Mesenchymal stem cell (in vitro differentiated cells and primary cell): ENCODE data around the gene U2SURP.

Experiments
- DNase-seq: peaks from one replicate; pipeline ENCODE4 v3.0.0-alpha.2; 2013
- H2AFZ ChIP-seq: one replicate; pipeline ENCODE4 v1.6.1; 2013; ENCODE audit warnings: low read depth, mild to moderate bottlenecking, control low read depth, inconsistent platforms, low read length, moderate library complexity
- H2AK5ac ChIP-seq: 2 replicates; pipeline ENCODE4 v1.6.1; 2013; ENCODE audit warnings: low read length, moderate library complexity, mild to moderate bottlenecking, inconsistent platforms; ENCODE audit not compliant: severe bottlenecking
- H2BK120ac ChIP-seq: one replicate; pipeline ENCODE4 v1.6.1; 2013; ENCODE audit warnings: low read depth, mild to moderate bottlenecking, inconsistent platforms, low read length, moderate library complexity
- H2BK12ac ChIP-seq, 2 experiments: one replicate each; pipeline ENCODE4 v1.6.1; 2013; ENCODE audit warnings: inconsistent platforms in 2 of 2, low read length in 2 of 2, mild to moderate bottlenecking in 2 of 2, moderate library complexity in 2 of 2, control low read depth in 1 of 2
- H2BK15ac ChIP-seq: one replicate; pipeline ENCODE4 v1.6.1; 2013; ENCODE audit warnings: mild to moderate bottlenecking, low read depth, inconsistent platforms; ENCODE audit not compliant: poor library complexity, severe bottlenecking
- H2BK5ac ChIP-seq: 2 replicates; pipeline ENCODE4 v1.6.1; 2013; ENCODE audit warnings: low read depth, mild to moderate bottlenecking, low read length, control low read depth, inconsistent platforms; ENCODE audit not compliant: poor library complexity, severe bottlenecking
- H3K14ac ChIP-seq, 2 experiments: one replicate each; pipeline ENCODE4 v1.6.1; 2013; ENCODE audit warnings: inconsistent platforms in 2 of 2, low read length in 2 of 2, control low read depth in 1 of 2, mild to moderate bottlenecking in 1 of 2, moderate library complexity in 1 of 2
- H3K18ac ChIP-seq, 2 experiments: one replicate each; pipeline ENCODE4 v1.6.1; 2013; ENCODE audit warnings: inconsistent platforms in 2 of 2, low read length in 2 of 2, control low read depth in 1 of 2, low read depth in 1 of 2, mild to moderate bottlenecking in 1 of 2
- H3K23ac ChIP-seq, 2 experiments: one replicate each; pipeline ENCODE4 v1.6.1; 2013; ENCODE audit warnings: inconsistent platforms in 2 of 2, low read length in 2 of 2, mild to moderate bottlenecking in 2 of 2, moderate library complexity in 2 of 2, control low read depth in 1 of 2
- H3K27ac ChIP-seq: 2 replicates; pipeline ENCODE4 v1.5.1; 2013; ENCODE audit warnings: mild to moderate bottlenecking, moderate library complexity, low read length, control low read depth, inconsistent platforms; ENCODE audit not compliant: poor library complexity, severe bottlenecking
- H3K27me3 ChIP-seq, 2 experiments: 2 replicates each; pipeline versions ENCODE4 v1.6.1 to v1.7.0; 2013; ENCODE audit warnings: low read length in 2 of 2, mild to moderate bottlenecking in 2 of 2, moderate library complexity in 2 of 2, control low read depth in 1 of 2, inconsistent platforms in 1 of 2; ENCODE audit not compliant: control insufficient read depth in 1 of 2, insufficient read depth in 1 of 2
- H3K36me3 ChIP-seq, 2 experiments: 2 replicates each; pipeline versions ENCODE4 v1.6.1 to v1.7.0; 2013; ENCODE audit warnings: low read length in 2 of 2, control low read depth in 1 of 2, inconsistent platforms in 1 of 2, low read depth in 1 of 2, mild to moderate bottlenecking in 1 of 2; ENCODE audit not compliant: insufficient read depth in 2 of 2, control insufficient read depth in 1 of 2
- H3K4ac ChIP-seq, 2 experiments: one replicate each; pipeline ENCODE4 v1.6.1; 2013; ENCODE audit warnings: inconsistent platforms in 2 of 2, low read length in 2 of 2, mild to moderate bottlenecking in 2 of 2, moderate library complexity in 2 of 2, control low read depth in 1 of 2, low read depth in 1 of 2
- H3K4me1 ChIP-seq: 2 replicates; pipeline ENCODE4 v1.6.1; 2013; ENCODE audit warnings: low read depth, low read length, control low read depth; ENCODE audit not compliant: control insufficient read depth, insufficient read depth
- H3K4me2 ChIP-seq: 2 replicates; pipeline ENCODE4 v1.6.1; 2013; ENCODE audit warnings: low read length, mild to moderate bottlenecking, inconsistent platforms; ENCODE audit not compliant: poor library complexity, severe bottlenecking
- H3K4me3 ChIP-seq, 2 experiments: 2 replicates each; pipeline versions ENCODE4 v1.5.1 to v1.7.0; 2013; ENCODE audit warnings: low read length in 2 of 2, mild to moderate bottlenecking in 2 of 2, control low read depth in 1 of 2, low read depth in 1 of 2; ENCODE audit not compliant: insufficient read depth in 1 of 2
- H3K79me1 ChIP-seq: replicated peaks from 2 replicates; pipeline ENCODE4 v1.6.1; 2013; ENCODE audit warnings: mild to moderate bottlenecking, control low read depth, low read length, inconsistent platforms; ENCODE audit not compliant: poor library complexity, severe bottlenecking
- H3K9ac ChIP-seq: 2 replicates; pipeline ENCODE4 v1.7.0; 2013; ENCODE audit warnings: mild to moderate bottlenecking, low read length, moderate library complexity
- H3K9me3 ChIP-seq: 2 replicates; pipeline ENCODE4 v1.7.0; 2013; ENCODE audit warnings: mild to moderate bottlenecking, low read length; ENCODE audit not compliant: control insufficient read depth
- H4K8ac ChIP-seq: one replicate; pipeline ENCODE4 v1.6.1; 2013; ENCODE audit warnings: inconsistent platforms, mild to moderate bottlenecking, low read length, moderate library complexity
- H4K91ac ChIP-seq: one replicate; pipeline ENCODE4 v1.6.1; 2013; ENCODE audit warnings: mild to moderate bottlenecking, low read length, inconsistent platforms
- WGBS: methylation state at CpG from one replicate; pipeline ENCODE4 v1.1.7; 2013; ENCODE audit warnings: mixed read lengths; 5-methylcytosine and 5-hydroxymethylcytosine counted together

U2SURP gene

DNA sequence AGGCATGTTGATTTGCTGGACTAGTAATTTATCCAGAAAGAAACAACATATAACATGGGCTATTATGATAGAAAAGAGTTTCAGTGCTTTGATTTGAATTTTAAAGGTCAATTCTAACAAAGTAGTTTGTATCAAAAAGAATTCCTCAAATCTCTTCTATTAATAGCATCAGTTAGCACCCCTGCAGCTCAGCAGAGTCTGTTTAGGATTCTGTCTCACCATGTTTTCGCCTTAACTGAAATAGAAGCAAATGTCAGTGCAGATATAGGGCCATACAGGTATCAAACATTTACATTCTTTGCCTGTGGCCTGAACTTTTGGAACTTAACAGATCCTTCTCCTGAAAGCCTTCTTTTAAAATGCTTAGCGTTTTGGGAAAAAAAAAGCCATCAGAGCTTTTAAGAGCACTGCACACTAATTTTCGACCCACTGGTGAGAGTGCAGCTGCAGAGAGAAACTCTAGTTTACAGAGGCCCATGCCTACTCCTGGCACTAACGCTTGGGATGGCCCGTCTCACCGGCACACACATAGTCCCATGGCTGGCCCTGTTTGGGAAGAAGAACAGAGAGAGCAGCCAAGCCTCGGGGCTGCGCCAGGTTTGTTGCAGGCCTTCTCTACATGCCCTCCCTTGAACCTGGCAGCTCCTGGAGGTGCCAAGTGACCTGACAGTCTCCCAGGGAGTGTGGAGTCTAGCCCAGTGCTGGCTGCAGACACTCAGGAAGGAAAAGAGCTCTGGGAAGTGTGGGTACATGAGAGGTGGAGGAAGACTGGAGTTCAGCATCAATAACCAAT, 28.0 kb upstream of the U2SURP start:
- Histone ChIP-seq H2BK5ac (no peak overlapping the region), H3K27me3 (no peaks in the 10 kb centered on the region), H2AFZ (no peak overlapping the region), H3K4me1 (peaks cover 4% of the 10 kb centered on the region), H3K9ac (no peak overlapping the region), H2BK15ac (no peak overlapping the region), H3K79me1 (no peaks in the 10 kb centered on the region), H3K14ac (no peak overlapping the region), H3K4ac (no peak overlapping the region), H2BK12ac (no peak overlapping the region), H3K27ac (no peak overlapping the region), H3K18ac (no peak overlapping the region), H4K91ac (no peak overlapping the region), H2AK5ac (no peak overlapping the region), H2BK120ac (no peak overlapping the region), H3K4me3 (no peak overlapping the region), H3K9me3 (no peaks in the 10 kb centered on the region), H3K36me3 (no peaks in the 10 kb centered on the region), H3K4me2 (no peak overlapping the region), H3K23ac (no peak overlapping the region), H4K8ac (no peak overlapping the region)
- no peak for DNase-seq
- 94% methylated on average over 8 of the region's 8 CpGs for WGBS

DNA sequence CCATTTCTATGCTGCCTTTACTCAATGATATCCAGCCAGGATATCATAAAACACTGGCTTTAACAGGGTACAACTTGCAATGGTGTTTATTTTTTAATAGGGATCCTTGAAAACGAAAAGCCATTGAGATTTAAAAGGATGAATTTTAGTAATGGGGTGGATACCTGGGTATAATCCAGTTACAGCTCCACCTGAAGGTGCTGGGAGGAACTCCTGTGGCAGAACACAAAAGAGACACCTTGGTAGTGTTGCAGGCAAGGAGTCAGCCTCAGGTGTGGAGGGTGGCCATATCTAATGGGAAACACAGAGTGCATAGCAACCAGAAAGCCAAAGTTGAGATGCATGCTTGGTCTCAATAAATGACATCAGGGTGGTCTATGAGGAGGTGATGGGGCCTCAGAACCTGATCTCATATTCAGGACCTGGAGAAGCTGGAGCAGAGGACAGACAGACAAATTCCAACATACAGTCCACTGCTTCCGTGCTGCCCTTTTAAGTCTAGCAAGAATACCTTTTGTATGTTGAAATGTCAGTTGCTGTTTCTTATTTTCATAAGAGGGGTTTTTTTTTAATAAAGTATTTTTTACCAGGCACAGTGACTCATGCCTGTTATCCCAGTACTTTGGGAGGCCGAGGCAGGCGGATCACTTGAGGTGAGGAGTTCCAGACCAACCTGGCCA, 25.9 kb upstream of the U2SURP start:
- H2BK120ac ChIP-seq = no peak overlapping the region
- H2BK12ac ChIP-seq = no peak overlapping the region
- no peak overlapping the region for H4K91ac ChIP-seq
- H2BK15ac ChIP-seq = no peak overlapping the region
- 93% methylated on average over 3 of the region's 4 CpGs for WGBS
- no peak overlapping the region for H3K9ac ChIP-seq
- no peak overlapping the region for H3K14ac ChIP-seq
- H3K79me1 ChIP-seq = no peaks in the 10 kb centered on the region
- no peak overlapping the region for H3K4ac ChIP-seq
- no peak overlapping the region for H3K18ac ChIP-seq
- H4K8ac ChIP-seq = no peak overlapping the region
- no peaks in the 10 kb centered on the region for H3K9me3 ChIP-seq
- H3K27ac ChIP-seq = no peak overlapping the region
- no peak overlapping the region for H3K4me2 ChIP-seq
- no peaks in the 10 kb centered on the region for H3K36me3 ChIP-seq
- H2AFZ ChIP-seq = no peak overlapping the region
- no peak overlapping the region for H2AK5ac ChIP-seq
- no peak for DNase-seq
- H3K4me1 ChIP-seq = peaks cover 4% of the 10 kb centered on the region
- H3K23ac ChIP-seq = no peak overlapping the region
- H3K27me3 ChIP-seq = no peaks in the 10 kb centered on the region
- H2BK5ac ChIP-seq = no peak overlapping the region
- no peak overlapping the region for H3K4me3 ChIP-seq

DNA sequence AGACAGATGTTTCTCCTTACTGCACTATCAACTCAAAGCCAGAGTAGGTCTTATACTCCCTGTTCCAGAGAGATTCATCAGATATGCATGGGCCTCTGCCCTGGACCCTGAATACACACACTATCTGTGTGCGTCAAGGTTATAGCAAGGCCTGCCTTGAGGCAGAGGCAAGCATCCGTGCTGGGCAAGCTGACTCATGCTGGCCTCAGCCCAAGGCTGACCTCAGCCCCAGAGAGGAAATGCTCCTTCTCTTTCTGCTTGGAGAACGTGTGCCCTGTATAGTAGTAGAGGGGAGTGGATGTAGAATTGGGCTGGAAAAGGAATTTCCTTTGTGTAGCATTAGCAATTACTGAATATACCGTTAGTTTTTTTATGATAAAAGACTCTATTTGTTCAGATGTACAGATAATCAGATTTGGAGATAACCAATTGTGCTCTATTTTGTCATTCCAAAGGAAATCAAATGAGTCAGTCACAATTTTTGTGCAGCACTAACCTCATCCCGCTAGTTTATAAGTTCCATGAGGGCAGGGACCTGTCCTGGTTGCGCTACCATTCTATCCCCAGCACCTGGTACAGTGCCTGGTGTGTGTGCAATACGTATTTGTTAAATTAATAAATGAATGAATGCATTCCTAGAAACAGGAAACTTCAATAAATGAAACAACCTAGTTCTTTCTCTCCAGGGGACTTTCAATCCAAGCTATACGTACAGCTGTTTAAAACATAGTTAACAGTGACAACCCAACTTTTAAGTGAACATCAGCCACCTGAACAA, 24.6 kb upstream of the U2SURP start:
- Histone ChIP-seq H3K4me3 (peak overlapping the region in 1 of 2 experiments; percentile 15), H2AK5ac (no peak overlapping the region), H2BK12ac (no peak overlapping the region), H3K27ac (peak overlapping the region; percentile 71), H4K91ac (no peak overlapping the region), H2AFZ (no peak overlapping the region), H2BK15ac (no peak overlapping the region), H3K4ac (no peak overlapping the region), H2BK5ac (no peak overlapping the region), H4K8ac (no peak overlapping the region), H3K23ac (no peak overlapping the region), H3K18ac (no peak overlapping the region), H3K4me1 (peaks cover 4% of the 10 kb centered on the region), H3K14ac (no peak overlapping the region), H3K9ac (peak overlapping the region; percentile 31), H3K79me1 (no peaks in the 10 kb centered on the region), H3K9me3 (no peaks in the 10 kb centered on the region), H2BK120ac (no peak overlapping the region), H3K27me3 (no peaks in the 10 kb centered on the region), H3K36me3 (no peaks in the 10 kb centered on the region), H3K4me2 (no peak overlapping the region)
- DNase-seq = peak; percentile 89
- 43% methylated on average over 5 of the region's 8 CpGs for WGBS

DNA sequence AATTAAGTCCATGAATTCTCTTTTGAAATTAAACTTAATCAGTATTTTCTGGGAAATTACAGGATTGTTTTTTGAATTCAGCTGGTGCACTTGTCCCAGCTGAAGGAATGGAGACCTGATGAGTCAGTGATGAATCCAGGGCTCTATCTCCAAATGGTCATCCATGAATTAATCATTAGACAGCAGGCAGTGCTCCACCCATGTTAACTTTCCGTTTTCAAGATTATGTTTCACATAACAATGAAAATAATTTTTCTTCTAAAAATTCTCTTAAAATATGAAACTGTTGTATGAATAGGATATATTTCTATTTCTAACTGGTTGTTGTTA, 24.0 kb upstream of the U2SURP start:
- no peak overlapping the region for H2BK5ac ChIP-seq
- H3K27me3 ChIP-seq = no peaks in the 10 kb centered on the region
- peak overlapping the region; percentile 31 for H3K9ac ChIP-seq
- no peak overlapping the region for H4K8ac ChIP-seq
- no peak overlapping the region for H2AK5ac ChIP-seq
- no CpG with 5 or more reads among the region's 1 CpG for WGBS
- no peaks in the 10 kb centered on the region for H3K79me1 ChIP-seq
- H2BK120ac ChIP-seq = no peak overlapping the region
- peak overlapping the region; percentile 71 for H3K27ac ChIP-seq
- DNase-seq = no peak
- no peaks in the 10 kb centered on the region for H3K36me3 ChIP-seq
- H3K14ac ChIP-seq = no peak overlapping the region
- peaks cover 4% of the 10 kb centered on the region for H3K4me1 ChIP-seq
- H4K91ac ChIP-seq = no peak overlapping the region
- no peak overlapping the region for H3K4me2 ChIP-seq
- H3K23ac ChIP-seq = no peak overlapping the region
- H3K4ac ChIP-seq = no peak overlapping the region
- no peaks in the 10 kb centered on the region for H3K9me3 ChIP-seq
- H2AFZ ChIP-seq = no peak overlapping the region
- no peak overlapping the region for H2BK15ac ChIP-seq
- peak overlapping the region in 1 of 2 experiments; percentile 15 for H3K4me3 ChIP-seq
- no peak overlapping the region for H3K18ac ChIP-seq
- no peak overlapping the region for H2BK12ac ChIP-seq
